HEK293 (cell line): ENCODE measurements around the gene XNDC1N.

Experiments used
- CTCF ChIA-PET: fragments of 350-600 bp; formaldehyde crosslinking; extraction: SDS; loops from one replicate; lab custom pipeline; 2021; ENCODE audit warnings: antibody characterized with exemption; lab: Yijun Ruan, JAX
- POLR2A ChIA-PET: fragments of 300-600 bp; formaldehyde crosslinking; extraction: SDS; loops from one replicate; lab custom pipeline; 2020; ENCODE audit warnings: antibody characterized with exemption, inconsistent platforms; lab: Yijun Ruan, JAX
- H3K27ac ChIP-seq: fragments of 200-500 bp; sonication (Bioruptor generic); 2 replicates; pipeline ENCODE4 v1.5.1; 2014; ENCODE audit warnings: low read depth, low read length, control low read depth, inconsistent platforms; ENCODE audit errors: extremely low read depth
- H3K36me3 ChIP-seq, 2 experiments: fragments of 200-500 bp in 1 of 2; sonication (Bioruptor generic) in 1 of 2; 1 replicate in 1 of 2; 2 replicates in 1 of 2; pipeline ENCODE4 v1.5.1; 2014 to 2017; ENCODE audit warnings: inconsistent platforms in 2 of 2, low read length in 2 of 2; ENCODE audit not compliant: control insufficient read depth in 2 of 2, insufficient read depth in 1 of 2
- H3K4me1 ChIP-seq: fragments of 200-500 bp; sonication (Bioruptor generic); 2 replicates; pipeline ENCODE4 v1.5.1; 2014; ENCODE audit warnings: mild to moderate bottlenecking, low read length, inconsistent platforms; ENCODE audit not compliant: control insufficient read depth, insufficient read depth
- H3K4me3 ChIP-seq: 2 replicates; pipeline ENCODE4 v1.5.1; 2011; ENCODE audit warnings: low read depth, mild to moderate bottlenecking, control low read depth, low read length, moderate library complexity
- H3K9me3 ChIP-seq: fragments of 200-500 bp; sonication (Bioruptor generic); 2 replicates; pipeline ENCODE4 v1.5.1; 2014; ENCODE audit warnings: low read depth, low read length, inconsistent platforms; ENCODE audit not compliant: control insufficient read depth, insufficient read depth
- FEZF1 ChIP-seq: fragments of 450-650 bp; formaldehyde crosslinking; IDR thresholded peaks from 2 replicates; pipeline ENCODE4 v1.5.1; 2016; ENCODE audit warnings: missing biosample characterization, missing genetic modification characterization
- IKZF3 ChIP-seq: fragments of 450-650 bp; IDR thresholded peaks from 2 replicates; pipeline ENCODE4 v1.5.0; 2018; ENCODE audit warnings: missing biosample characterization, mild to moderate bottlenecking, missing genetic modification characterization, moderate library complexity
- KLF8 ChIP-seq: fragments of 450-650 bp; formaldehyde crosslinking; IDR thresholded peaks from 2 replicates; pipeline ENCODE4 v1.5.1; 2016; ENCODE audit warnings: missing biosample characterization, missing genetic modification characterization
- OVOL3 ChIP-seq: fragments of 450-650 bp; formaldehyde crosslinking; IDR thresholded peaks from 2 replicates; pipeline ENCODE4 v1.5.1; 2016; ENCODE audit warnings: missing biosample characterization, missing genetic modification characterization
- PRDM1 ChIP-seq: fragments of 450-650 bp; formaldehyde crosslinking; IDR thresholded peaks from 2 replicates; pipeline ENCODE4; 2016; ENCODE audit warnings: missing biosample characterization, missing genetic modification characterization
- YY2 ChIP-seq: fragments of 450-650 bp; formaldehyde crosslinking; IDR thresholded peaks from 2 replicates; pipeline ENCODE4 v1.5.1; 2016; ENCODE audit warnings: missing biosample characterization, missing genetic modification characterization
- ZIC2 ChIP-seq: fragments of 450-650 bp; formaldehyde crosslinking; IDR thresholded peaks from 2 replicates; pipeline ENCODE4 v1.5.1; 2016; ENCODE audit warnings: missing biosample characterization, missing genetic modification characterization
- ZNF132 ChIP-seq: fragments of 450-650 bp; formaldehyde crosslinking; IDR thresholded peaks from 2 replicates; pipeline ENCODE4 v1.5.1; 2017; ENCODE audit warnings: missing biosample characterization, missing genetic modification characterization, borderline replicate concordance
- ZNF157 ChIP-seq: fragments of 450-650 bp; formaldehyde crosslinking; IDR thresholded peaks from 2 replicates; pipeline ENCODE4 v1.5.1; 2016; ENCODE audit warnings: missing biosample characterization, missing genetic modification characterization
- ZNF23 ChIP-seq: fragments of 450-650 bp; formaldehyde crosslinking; IDR thresholded peaks from 2 replicates; pipeline ENCODE4 v1.5.1; 2016; ENCODE audit warnings: missing biosample characterization, missing genetic modification characterization, borderline replicate concordance
- ZNF266 ChIP-seq: fragments of 450-650 bp; formaldehyde crosslinking; IDR thresholded peaks from 2 replicates; pipeline ENCODE4 v1.5.1; 2016; ENCODE audit warnings: missing biosample characterization, missing genetic modification characterization, low read depth
- ZNF501 ChIP-seq: fragments of 450-650 bp; formaldehyde crosslinking; IDR thresholded peaks from 2 replicates; pipeline ENCODE4 v1.5.1; 2016; ENCODE audit warnings: missing biosample characterization, missing genetic modification characterization
- ZNF558 ChIP-seq: fragments of 450-650 bp; formaldehyde crosslinking; IDR thresholded peaks from 2 replicates; pipeline ENCODE4 v1.5.1; 2016; ENCODE audit warnings: missing biosample characterization, missing genetic modification characterization
- ZNF571 ChIP-seq: fragments of 450-650 bp; formaldehyde crosslinking; IDR thresholded peaks from 2 replicates; pipeline ENCODE4 v1.5.0; 2017; ENCODE audit warnings: missing biosample characterization, missing genetic modification characterization
- ZNF621 ChIP-seq: fragments of 450-650 bp; formaldehyde crosslinking; IDR thresholded peaks from 2 replicates; pipeline ENCODE4 v1.5.1; 2017; ENCODE audit warnings: missing biosample characterization, missing genetic modification characterization
- ZNF629 ChIP-seq: fragments of 450-650 bp; formaldehyde crosslinking; IDR thresholded peaks from 2 replicates; pipeline ENCODE4 v1.5.1; 2017; ENCODE audit warnings: missing biosample characterization, missing genetic modification characterization
- ZNF785 ChIP-seq: fragments of 450-650 bp; formaldehyde crosslinking; IDR thresholded peaks from 2 replicates; pipeline ENCODE4 v1.5.1; 2016; ENCODE audit warnings: missing biosample characterization, missing genetic modification characterization
- ZXDB ChIP-seq: fragments of 450-650 bp; formaldehyde crosslinking; IDR thresholded peaks from 2 replicates; pipeline ENCODE4 v1.5.1; 2016; ENCODE audit warnings: missing biosample characterization, missing genetic modification characterization
- TF ChIP-seq, protein P1 (sequence below): fragments of 450-650 bp; formaldehyde crosslinking; IDR thresholded peaks from 2 replicates; pipeline ENCODE4 v1.5.1; 2016; ENCODE audit warnings: missing biosample characterization, missing genetic modification characterization, borderline replicate concordance
- TF ChIP-seq, protein P2 (sequence below): fragments of 450-650 bp; formaldehyde crosslinking; IDR thresholded peaks from 2 replicates; pipeline ENCODE4 v1.5.1; 2016; ENCODE audit warnings: missing biosample characterization, missing genetic modification characterization
- TF ChIP-seq, protein P3 (sequence below): fragments of 450-650 bp; formaldehyde crosslinking; IDR thresholded peaks from 2 replicates; pipeline ENCODE4 v1.5.1; 2017; ENCODE audit warnings: missing biosample characterization, missing genetic modification characterization
- TF ChIP-seq, protein P4 (sequence below): fragments of 450-650 bp; formaldehyde crosslinking; IDR thresholded peaks from 2 replicates; pipeline ENCODE4 v1.5.1; 2016; ENCODE audit warnings: missing biosample characterization, missing genetic modification characterization
- TF ChIP-seq, protein P5 (sequence below): fragments of 450-650 bp; formaldehyde crosslinking; IDR thresholded peaks from 2 replicates; pipeline ENCODE4 v1.5.1; 2016; ENCODE audit warnings: missing biosample characterization, missing genetic modification characterization
- TF ChIP-seq, protein P6 (sequence below): fragments of 450-650 bp; formaldehyde crosslinking; optimal IDR thresholded peaks from 2 replicates; pipeline ENCODE3; 2016; ENCODE audit warnings: missing biosample characterization, mild to moderate bottlenecking, missing genetic modification characterization
- TF ChIP-seq, protein P7 (sequence below): fragments of 450-650 bp; formaldehyde crosslinking; IDR thresholded peaks from 2 replicates; pipeline ENCODE4 v1.5.1; 2016; ENCODE audit warnings: missing biosample characterization, missing genetic modification characterization

XNDC1N gene, protein sequence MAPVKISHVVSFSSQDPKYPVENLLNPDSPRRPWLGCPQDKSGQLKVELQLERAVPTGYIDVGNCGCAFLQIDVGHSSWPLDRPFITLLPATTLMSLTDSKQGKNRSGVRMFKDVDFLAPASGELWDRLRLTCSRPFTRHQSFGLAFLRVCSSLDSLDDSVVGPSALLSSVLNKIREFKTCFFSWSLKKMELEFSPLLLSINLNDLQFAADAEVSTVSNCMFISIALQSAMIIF

DNA sequence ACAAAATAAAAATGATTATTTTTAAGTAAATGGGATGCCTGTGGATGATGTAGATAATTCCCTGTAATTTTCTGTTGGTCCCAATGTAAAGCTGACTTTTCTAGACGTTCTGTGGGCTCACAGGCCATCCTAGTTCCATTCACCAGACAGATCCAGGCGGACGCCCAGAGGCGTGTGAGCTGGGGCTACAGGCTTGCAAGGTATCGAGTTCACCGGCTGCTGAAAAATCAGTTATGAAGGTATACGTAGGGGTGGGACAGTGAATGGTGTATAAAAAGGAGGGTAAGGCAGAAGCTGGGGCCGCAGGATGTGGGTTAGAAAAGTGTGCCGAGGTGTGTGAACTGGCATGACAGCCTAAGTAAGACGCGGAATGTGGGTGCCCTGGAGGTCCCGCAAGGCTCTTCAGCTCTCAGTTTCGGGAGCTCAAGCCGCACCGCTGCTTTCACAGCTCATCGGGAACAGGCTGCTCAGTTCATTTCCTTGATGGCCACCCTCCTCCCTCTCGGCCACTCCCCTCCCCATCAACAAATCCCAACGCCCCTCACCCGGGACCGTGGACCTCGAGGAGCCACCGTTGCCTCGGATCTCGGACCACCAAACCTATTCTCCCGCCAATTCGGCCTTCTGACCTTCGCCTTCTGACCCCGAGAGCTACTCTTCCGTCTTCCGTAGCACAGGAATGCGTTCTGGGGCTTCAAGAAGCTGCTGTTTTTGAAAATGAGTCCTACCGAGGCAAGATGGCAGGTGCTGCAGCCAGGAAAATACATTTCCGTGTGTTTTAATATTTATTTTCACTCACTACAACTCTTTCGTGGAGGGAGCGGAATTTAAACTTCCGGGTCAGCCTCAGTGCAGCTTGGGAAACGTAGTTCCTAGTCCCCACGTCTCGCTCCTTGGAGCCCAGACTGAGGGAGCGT is at the start of gene XNDC1N:
Gene XNDC1N (minus strand): TSS at position 775 of the 917 bp plus-strand sequence. CDS start 5,241 bp downstream, outside the sequence.
- H3K36me3 ChIP-seq: peaks cover 3 to 17% of the 10 kb centered on the region in 2 experiments; a peak in 1 of 3 replicates
- H3K27ac ChIP-seq: peak within 1 kb of the TSS; percentile 84
- H3K9me3 ChIP-seq: no peaks in the 10 kb centered on the region
- peak within 1 kb of the TSS; percentile 89 for H3K4me3 ChIP-seq
- ChIA-PET POLR2A (interaction anchor here (0.7 to 3.2 kb wide), 7 partner anchors 9 to 295 kb away, joined by 3 to 32 read pairs (median 5); no protein-coding TSS in a partner anchor), CTCF (interaction anchor here (0.6 to 1.6 kb wide), 5 partner anchors 10 to 98 kb away, joined by 3 to 8 read pairs (median 4); no protein-coding TSS in a partner anchor)
- no peaks in the 10 kb centered on the region for H3K4me1 ChIP-seq
- no peak for TF ChIP-seq IKZF3
- TF ChIP-seq, protein P1, sequence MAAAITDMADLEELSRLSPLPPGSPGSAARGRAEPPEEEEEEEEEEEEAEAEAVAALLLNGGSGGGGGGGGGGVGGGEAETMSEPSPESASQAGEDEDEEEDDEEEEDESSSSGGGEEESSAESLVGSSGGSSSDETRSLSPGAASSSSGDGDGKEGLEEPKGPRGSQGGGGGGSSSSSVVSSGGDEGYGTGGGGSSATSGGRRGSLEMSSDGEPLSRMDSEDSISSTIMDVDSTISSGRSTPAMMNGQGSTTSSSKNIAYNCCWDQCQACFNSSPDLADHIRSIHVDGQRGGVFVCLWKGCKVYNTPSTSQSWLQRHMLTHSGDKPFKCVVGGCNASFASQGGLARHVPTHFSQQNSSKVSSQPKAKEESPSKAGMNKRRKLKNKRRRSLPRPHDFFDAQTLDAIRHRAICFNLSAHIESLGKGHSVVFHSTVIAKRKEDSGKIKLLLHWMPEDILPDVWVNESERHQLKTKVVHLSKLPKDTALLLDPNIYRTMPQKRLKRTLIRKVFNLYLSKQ: no peak
- TF ChIP-seq, protein P2, sequence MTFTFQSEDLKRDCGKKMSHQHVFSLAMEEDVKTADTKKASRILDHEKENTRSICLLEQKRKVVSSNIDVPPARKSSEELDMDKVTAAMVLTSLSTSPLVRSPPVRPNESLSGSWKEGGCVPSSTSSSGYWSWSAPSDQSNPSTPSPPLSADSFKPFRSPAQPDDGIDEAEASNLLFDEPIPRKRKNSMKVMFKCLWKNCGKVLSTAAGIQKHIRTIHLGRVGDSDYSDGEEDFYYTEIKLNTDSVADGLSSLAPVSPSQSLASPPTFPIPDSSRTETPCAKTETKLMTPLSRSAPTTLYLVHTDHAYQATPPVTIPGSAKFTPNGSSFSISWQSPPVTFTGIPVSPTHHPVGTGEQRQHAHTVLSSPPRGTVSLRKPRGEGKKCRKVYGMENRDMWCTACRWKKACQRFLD: no peak
- TF ChIP-seq ZNF157 (tag by site-specific recombination): no peak
- TF ChIP-seq FEZF1 (tag by site-specific recombination): no peak; the same call in 1 of the 2 replicates
- no peak for TF ChIP-seq OVOL3 (tag by site-specific recombination)
- no peak for TF ChIP-seq ZNF571 (tag by site-specific recombination)
- TF ChIP-seq ZNF558 (tag by site-specific recombination): no peak
- 0 out of 2 replicates have a peak, but pooled peaks have one; percentile 32 for TF ChIP-seq YY2 (tag by site-specific recombination)
- TF ChIP-seq ZNF621 (tag by site-specific recombination): no peak
- peak; percentile 17; the same call in 1 of the 2 replicates for TF ChIP-seq KLF8 (tag by site-specific recombination)
- TF ChIP-seq ZXDB: peak; percentile 92
- TF ChIP-seq PRDM1 (tag by site-specific recombination): no peak
- TF ChIP-seq, protein P3, sequence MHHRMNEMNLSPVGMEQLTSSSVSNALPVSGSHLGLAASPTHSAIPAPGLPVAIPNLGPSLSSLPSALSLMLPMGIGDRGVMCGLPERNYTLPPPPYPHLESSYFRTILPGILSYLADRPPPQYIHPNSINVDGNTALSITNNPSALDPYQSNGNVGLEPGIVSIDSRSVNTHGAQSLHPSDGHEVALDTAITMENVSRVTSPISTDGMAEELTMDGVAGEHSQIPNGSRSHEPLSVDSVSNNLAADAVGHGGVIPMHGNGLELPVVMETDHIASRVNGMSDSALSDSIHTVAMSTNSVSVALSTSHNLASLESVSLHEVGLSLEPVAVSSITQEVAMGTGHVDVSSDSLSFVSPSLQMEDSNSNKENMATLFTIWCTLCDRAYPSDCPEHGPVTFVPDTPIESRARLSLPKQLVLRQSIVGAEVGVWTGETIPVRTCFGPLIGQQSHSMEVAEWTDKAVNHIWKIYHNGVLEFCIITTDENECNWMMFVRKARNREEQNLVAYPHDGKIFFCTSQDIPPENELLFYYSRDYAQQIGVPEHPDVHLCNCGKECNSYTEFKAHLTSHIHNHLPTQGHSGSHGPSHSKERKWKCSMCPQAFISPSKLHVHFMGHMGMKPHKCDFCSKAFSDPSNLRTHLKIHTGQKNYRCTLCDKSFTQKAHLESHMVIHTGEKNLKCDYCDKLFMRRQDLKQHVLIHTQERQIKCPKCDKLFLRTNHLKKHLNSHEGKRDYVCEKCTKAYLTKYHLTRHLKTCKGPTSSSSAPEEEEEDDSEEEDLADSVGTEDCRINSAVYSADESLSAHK (tag by site-specific recombination): no peak
- no peak for TF ChIP-seq ZNF785
- TF ChIP-seq ZNF266 (tag by site-specific recombination): no peak
- TF ChIP-seq, protein P4, sequence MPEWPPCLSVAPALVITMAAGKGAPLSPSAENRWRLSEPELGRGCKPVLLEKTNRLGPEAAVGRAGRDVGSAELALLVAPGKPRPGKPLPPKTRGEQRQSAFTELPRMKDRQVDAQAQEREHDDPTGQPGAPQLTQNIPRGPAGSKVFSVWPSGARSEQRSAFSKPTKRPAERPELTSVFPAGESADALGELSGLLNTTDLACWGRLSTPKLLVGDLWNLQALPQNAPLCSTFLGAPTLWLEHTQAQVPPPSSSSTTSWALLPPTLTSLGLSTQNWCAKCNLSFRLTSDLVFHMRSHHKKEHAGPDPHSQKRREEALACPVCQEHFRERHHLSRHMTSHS (tag by site-specific recombination): no peak
- no peak for TF ChIP-seq ZNF501
- TF ChIP-seq, protein P5, sequence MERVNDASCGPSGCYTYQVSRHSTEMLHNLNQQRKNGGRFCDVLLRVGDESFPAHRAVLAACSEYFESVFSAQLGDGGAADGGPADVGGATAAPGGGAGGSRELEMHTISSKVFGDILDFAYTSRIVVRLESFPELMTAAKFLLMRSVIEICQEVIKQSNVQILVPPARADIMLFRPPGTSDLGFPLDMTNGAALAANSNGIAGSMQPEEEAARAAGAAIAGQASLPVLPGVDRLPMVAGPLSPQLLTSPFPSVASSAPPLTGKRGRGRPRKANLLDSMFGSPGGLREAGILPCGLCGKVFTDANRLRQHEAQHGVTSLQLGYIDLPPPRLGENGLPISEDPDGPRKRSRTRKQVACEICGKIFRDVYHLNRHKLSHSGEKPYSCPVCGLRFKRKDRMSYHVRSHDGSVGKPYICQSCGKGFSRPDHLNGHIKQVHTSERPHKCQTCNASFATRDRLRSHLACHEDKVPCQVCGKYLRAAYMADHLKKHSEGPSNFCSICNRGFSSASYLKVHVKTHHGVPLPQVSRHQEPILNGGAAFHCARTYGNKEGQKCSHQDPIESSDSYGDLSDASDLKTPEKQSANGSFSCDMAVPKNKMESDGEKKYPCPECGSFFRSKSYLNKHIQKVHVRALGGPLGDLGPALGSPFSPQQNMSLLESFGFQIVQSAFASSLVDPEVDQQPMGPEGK (tag by site-specific recombination): peak; percentile 22; the same call in 1 of the 2 replicates
- peak; percentile 63 for TF ChIP-seq ZNF629 (tag by site-specific recombination)
- no peak for TF ChIP-seq ZIC2 (tag by site-specific recombination)
- no peak for TF ChIP-seq ZNF23
- TF ChIP-seq, protein P6, sequence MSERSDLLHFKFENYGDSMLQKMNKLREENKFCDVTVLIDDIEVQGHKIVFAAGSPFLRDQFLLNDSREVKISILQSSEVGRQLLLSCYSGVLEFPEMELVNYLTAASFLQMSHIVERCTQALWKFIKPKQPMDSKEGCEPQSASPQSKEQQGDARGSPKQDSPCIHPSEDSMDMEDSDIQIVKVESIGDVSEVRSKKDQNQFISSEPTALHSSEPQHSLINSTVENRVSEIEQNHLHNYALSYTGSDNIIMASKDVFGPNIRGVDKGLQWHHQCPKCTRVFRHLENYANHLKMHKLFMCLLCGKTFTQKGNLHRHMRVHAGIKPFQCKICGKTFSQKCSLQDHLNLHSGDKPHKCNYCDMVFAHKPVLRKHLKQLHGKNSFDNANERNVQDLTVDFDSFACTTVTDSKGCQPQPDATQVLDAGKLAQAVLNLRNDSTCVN (tag by site-specific recombination): no peak
- TF ChIP-seq ZNF132 (tag by site-specific recombination): no peak
- TF ChIP-seq, protein P7, sequence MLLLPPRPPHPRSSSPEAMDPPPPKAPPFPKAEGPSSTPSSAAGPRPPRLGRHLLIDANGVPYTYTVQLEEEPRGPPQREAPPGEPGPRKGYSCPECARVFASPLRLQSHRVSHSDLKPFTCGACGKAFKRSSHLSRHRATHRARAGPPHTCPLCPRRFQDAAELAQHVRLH (tag by site-specific recombination): peak; percentile 60; the same call in 1 of the 2 replicates
